ENCODE data around the gene ABCD1.
"Not testable (repeated sequence)": the region's sequence is repeated elsewhere in the genome, so short reads cannot be mapped to it uniquely, and the experiment has no call there.

ABCD1 gene

DNA sequence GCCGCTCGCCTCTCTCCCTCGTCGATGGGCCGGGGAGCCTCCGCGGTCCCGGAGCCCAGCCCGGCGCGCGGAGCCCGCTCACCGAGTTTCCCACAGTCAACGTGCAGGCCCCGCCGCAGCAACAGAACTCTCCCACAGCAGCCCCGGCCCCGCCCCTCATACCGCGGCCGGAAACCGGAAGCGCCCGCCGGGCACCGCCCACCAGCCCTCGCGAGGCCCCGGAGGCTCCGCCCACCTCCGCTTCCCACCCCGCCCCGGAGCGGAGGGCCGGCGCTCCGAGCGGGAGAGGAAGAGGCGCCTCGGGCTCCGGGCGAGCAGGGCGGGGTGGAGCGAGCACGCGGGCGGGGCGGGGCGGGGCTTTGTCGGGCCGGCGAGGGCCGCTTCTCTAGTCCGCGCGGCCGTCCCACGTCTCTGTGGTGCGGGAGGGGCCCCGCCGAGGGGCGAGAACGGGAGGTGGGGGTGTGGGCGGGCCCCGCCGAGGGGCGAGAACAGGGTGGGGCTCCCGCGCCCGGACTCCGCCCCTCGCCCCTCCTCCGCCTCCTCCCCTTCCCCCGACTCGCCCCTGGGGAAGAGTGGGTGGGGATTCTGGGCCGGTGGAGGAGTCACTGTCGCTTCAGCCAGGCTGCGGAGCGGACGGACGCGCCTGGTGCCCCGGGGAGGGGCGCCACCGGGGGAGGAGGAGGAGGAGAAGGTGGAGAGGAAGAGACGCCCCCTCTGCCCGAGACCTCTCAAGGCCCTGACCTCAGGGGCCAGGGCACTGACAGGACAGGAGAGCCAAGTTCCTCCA, at the start of gene ABCD1, which contains the start of gene BCAP31:
Gene ABCD1 (plus strand): TSS at position 605 of the 787 bp plus-strand sequence. CDS start 411 bp downstream, outside the sequence.
Gene BCAP31 (minus strand): TSS at position 136 of the 787 bp plus-strand sequence. CDS start 1,143 bp downstream, outside the sequence.
- DNase-seq (ENCODE audit: low read depth), result peak; percentile 81

DNA sequence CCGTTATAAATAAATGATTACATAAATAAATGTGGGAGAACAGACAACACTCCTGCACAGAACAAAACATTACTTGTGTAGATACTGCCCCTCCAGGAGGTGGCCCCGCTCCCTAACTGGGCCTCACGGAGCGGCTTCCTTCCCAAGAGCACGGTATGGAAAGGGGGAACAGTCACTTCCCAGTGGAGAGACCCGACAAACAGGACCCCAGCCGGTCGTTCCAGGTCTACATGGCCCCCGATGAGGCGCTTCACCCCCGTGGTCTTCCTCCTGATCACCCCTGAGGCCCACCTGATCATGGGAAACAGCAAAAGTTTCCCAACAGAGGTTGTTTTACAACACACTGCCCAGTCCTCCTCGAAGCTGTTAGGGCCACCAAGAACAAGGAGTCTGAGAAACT, 43.5 kb upstream of the ABCD1 start:
- no peak for DNase-seq (ENCODE audit: low read depth)

DNA sequence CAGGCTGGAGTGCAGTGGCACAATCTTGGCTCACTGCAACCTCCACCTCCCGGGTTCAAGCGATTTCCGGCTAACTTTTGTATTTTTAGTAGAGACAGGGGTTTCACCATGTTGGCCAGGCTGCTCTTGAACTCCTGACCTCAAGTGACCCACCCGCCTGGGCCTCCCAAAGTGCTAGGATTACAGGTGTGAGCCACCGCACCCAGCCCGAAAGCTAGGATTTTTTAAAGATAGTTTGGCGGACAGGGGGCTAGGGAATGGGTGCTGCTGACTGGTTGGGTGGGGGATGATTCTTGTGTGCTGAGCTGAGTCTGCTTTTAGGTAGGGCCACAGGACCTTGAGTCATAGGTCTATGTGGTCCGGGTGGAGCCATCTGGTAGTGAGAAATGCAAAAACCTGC, 41.2 kb upstream of the ABCD1 start:
- DNase-seq (ENCODE audit: low read depth), result not testable (repeated sequence)

DNA sequence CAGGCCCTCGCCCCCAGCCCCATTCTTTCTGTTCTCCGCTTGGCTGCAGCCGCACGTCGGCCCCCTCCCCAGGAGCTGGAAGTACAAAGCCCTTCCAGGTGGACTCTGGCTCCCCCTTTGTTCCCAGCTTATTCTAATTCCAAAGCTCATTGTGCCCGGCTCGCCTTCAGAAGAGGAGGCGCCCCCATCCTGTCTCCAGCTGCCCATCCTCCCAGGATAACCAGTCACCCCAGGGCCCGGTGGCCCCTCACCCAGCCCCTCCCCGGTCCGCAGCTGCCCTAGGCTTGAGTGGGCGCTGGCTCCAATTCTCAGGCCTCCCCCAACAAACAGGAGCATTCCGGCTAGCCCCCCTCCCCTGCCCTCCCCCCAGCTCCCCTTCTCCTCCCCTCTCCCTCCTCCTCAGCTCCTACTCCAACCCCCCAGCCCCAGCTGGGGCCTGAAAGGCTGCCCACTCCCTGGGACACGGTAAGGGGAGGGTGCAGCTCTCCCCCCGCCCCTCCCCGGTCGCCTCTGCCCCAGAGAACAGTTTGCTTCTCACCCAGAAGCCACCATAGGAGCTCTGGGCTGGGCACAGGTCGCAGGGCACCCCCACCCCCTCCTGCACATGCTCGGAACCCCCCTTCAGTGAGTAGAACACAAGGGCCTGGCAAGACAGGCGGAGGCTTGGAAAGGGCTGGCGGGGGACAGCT, 40.0 kb upstream of the ABCD1 start:
- DNase-seq (ENCODE audit: low read depth), result no peak

DNA sequence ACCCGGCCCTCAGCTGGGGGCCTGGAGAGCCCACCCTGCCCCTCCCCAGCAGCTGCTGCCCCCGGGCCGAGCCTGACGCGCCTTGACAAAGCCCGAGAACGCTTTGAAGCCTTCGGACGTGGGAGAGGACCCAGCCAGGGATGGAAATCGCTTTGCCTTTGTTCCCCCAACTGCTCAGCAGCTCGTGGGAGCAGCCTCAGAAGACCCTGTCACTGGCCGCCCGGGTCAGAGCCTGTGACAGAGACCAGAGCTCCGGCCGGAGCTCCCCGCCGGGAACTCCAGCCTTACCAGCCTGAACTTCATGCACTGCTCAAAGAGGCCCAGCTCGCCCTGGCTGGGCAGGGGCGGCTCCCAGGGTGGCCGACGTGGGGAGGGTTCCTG, 39.5 kb upstream of the ABCD1 start:
- DNase-seq (ENCODE audit: low read depth), result no peak

DNA sequence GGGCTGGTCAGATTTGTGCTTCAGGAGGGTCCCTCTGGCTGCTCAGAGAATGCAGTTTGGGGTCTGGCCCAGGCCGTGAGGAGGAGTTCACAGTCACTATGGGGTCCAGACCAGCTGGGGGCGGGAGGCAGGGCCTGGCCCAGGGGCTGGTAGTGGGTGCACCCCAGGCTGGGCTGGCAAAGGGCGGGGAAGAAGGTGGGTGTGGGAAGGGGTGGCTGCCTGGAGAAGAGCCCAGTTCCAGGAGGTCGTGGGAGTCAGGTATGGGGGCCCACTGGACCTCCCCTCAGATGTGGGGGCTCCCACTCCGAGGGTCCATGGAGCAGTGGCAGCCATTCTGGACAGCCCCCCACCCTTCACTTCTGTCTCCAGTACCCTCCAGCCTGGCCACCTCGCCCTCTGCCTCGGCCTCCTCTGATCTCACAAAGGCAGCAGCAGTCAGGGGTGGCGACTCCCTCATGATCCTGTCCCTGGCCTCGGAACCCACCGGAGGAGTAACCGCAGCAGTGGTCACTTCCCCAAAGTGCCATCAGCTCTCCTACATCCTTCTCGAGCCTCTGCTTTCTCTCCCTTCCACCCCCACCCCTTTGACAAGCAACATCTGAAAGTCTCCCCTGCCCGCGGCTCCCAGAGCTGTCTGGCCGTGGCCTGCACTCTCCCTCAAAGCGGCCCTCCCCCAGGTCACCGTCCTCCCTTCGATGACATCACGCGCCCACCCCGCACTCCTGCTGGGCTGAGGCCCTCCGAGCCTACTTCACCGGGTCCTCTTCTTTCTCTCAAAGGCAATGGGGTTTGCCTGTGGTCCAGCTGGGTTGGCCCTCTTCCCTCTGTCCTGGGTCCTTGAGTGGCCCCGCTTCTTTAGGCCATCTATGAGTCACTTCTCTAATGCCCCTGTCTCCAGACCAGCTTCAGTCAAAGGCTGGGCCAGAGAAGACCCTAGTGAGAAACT, 38.6 kb upstream of the ABCD1 start:
- DNase-seq (ENCODE audit: low read depth), result no peak

DNA sequence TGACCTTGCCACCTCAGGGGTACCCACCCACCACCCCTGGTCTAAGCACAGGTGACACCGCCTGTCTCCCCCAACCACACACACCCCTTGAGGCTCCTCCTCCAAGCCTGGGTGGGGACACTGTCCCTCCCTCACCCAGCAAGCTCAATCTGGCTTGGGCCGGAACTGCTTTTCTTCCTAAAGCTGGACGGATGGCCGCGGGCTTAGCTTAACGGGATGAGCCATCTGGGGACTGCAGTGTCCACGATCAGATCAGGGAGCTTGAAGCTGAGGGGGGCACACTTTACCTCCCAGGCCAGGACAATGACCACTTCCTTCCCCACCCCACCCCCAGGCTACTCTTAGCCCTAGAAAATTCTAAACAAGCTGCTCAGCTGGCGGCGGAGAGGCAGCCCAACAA, 37.9 kb upstream of the ABCD1 start:
- DNase-seq (ENCODE audit: low read depth), result no peak

DNA sequence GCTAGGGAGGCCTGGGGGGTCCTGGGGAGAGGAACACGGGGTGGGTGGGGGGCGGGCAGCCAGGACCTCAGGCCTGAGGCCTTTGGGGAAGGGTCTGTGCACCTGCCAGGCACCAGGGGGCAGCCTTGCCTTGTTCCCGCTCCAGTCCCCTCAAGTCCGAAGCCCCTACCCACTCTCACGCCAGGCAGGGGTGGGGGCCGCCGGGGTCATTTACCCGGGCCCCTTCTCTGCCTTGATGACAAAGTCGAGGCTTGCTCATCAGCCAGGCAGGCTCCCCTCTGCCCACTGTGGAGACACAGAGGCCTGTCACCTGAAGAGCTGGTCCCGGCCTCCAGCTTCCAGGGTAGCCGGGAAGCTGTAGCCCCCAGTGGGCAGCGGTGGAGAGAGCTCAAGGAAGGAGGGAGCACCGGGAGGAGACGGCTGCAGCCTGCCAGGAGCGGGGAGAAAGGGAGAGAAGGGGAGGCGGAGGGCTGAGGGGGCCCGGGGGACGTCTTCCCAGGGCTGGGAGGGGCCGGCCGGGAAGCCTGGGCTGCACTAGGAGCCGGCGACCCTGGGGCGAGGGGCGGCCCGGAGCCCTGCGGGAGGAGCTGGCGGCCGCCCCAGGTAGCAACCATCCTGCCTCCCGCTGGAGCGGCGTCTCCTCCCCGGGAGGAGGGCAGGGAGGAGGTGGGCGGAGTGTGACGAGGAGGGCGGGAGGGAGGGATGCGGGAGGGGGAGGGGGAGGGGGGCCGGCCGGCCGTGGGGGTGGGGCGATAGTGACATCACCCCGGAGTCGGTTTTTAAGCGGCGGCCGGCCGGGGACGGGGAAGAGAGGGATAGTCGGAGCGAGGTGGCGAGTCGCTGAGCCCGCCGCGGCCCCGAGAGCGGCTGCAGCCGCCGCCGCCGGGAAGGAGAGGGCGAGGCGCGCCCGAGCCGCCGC, 37.3 kb upstream of the ABCD1 start, which contains the start of gene SLC6A8:
Gene SLC6A8 (plus strand): TSS at position 806 of the 919 bp plus-strand sequence. CDS start 649 bp downstream, outside the sequence.
- peak; percentile 33 for DNase-seq (ENCODE audit: low read depth)

DNA sequence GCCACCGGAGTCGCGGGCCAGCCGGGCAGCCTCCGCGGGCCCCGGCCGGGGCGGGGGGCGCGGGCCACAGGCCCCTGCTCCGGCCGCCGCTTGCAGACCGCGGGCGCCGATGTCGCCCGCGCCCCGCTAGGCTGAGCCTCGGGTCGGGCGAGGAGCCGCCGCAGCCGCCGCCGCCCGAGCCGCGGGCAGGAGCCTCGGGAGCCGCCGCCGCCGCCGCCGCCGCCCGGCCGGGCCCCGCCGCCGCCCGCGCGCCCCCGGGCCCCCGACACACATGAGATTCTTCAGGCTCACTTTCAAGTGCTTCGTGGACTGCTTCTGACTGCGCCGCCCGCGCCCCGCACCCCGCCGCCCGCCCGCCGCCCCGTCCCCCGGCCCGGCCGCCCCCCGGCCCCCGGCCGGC, 36.6 kb upstream of the ABCD1 start:
- DNase-seq (ENCODE audit: low read depth), result no peak

DNA sequence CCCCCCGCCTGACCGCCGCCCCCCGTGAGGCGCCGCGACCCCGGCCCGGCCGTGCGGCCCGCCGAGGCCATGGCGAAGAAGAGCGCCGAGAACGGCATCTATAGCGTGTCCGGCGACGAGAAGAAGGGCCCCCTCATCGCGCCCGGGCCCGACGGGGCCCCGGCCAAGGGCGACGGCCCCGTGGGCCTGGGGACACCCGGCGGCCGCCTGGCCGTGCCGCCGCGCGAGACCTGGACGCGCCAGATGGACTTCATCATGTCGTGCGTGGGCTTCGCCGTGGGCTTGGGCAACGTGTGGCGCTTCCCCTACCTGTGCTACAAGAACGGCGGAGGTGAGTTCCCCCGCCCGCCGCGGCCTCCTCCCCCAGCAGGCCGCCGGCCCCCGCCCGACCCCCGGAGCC, 36.1 kb upstream of the ABCD1 start:
- no peak for DNase-seq (ENCODE audit: low read depth)

DNA sequence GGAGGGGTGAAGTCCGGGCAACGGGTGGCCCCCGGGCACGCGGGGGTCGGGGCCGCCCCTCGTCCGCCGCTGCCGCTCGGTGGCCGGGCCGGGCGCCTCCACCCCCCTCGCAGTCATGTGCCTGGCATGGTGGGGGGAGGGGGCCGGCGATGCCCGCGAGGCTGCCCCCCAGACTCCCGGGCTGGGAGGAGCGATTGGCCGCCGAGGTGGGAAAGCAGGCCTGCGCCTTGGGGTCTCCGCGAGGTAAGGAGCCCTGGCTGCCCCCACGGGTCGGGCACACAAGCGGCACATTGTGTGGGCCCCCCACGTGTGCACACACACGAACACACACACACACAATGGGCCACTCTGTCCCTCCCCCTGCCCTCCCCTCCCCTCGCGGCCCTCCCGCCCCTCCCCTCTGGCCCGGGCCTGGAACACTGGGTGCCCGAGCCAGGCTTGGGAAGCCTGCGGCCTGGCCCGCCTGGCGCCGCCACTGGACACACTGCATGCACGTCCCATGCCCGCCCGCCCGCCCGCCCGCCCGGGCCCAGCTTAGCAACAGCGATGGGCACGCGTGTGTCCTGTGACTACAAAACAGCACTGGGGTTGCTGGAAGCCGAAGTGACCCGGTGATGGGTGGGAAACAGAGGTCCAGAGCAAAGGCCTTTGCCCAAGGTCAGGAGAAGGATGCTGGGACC, 35.6 kb upstream of the ABCD1 start:
- DNase-seq (ENCODE audit: low read depth), result no peak

DNA sequence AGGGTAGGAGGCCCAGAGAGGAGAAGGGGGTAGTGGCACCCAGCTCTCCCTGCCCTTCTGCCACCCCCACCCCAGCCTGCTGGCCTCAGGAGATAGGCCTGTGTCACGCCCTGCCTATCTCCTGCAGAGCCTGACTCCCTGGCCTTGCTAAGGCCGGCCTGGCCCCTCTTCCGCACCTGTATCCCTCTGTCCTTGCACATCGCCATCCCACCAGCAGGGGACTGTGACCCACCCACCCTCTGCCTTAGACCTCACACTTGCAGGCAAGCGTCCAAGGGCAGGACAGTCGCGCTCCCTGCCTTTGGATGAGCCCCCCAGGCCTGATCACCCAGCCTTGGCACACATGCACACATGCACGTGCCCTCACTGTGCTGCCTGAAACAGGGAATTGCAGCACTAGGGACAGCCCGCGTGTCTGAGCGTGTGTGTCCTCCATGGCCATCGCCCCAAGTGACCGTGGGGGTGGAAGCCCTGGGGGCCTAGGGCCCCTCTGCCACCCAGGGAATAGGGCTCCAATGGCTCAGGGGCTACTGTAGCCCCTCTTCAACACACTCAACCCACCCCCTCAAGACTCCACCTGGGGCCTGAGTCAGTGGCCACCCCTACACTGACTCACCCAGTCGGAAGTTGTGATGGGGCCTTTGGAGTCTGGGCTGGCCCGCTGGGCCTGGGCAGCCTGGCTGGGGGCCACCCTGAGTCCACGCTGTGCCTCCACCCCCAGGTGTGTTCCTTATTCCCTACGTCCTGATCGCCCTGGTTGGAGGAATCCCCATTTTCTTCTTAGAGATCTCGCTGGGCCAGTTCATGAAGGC, 34.8 kb upstream of the ABCD1 start:
- DNase-seq (ENCODE audit: low read depth), result no peak

DNA sequence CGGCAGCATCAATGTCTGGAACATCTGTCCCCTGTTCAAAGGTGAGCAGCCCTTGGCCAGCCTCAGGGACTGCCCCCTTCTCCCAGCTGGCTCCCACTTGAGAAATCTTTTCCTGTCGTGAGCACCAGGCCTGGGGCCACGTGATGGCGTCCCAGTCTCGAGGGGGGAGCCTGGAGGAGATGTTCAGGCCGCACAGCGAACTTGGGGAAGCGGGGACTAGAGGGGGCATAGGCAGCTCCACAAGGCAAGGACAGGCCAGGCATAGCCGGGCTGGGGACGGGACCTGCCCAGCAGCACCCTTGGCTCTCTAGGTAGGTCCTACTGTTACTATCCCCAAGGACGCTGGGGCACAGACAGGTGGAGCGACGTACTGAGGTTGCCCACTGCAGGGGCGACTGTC, 34.2 kb upstream of the ABCD1 start:
- no peak for DNase-seq (ENCODE audit: low read depth)

DNA sequence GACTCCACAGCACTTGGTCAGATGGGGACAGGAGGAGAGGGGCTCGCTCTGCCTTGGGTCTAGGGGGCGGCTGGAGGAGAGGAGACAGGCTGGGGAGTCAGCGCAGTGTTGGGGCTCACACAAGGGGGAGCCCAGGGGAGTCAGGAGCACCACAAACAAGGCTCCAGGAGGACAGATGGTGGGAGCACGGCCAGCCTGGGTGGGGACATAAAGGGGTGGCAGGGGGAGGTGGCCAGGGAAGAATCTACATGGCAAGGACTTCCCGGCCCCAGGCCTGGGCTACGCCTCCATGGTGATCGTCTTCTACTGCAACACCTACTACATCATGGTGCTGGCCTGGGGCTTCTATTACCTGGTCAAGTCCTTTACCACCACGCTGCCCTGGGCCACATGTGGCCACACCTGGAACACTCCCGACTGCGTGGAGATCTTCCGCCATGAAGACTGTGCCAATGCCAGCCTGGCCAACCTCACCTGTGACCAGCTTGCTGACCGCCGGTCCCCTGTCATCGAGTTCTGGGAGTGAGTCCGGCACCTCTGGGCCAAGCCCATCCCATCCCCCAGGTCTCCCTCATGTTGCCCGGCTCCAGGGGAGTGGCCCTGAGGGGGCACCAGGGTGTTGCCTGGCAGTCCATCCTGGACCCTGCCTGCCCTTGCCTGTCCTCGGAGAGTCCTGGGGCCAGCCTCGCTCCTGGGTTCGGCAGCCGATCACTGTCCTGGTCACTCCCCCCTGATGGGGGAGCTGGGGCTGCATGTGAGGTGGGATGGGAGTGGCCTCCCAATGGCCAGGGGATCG, 33.4 kb upstream of the ABCD1 start:
- not testable (repeated sequence) for DNase-seq (ENCODE audit: low read depth)

DNA sequence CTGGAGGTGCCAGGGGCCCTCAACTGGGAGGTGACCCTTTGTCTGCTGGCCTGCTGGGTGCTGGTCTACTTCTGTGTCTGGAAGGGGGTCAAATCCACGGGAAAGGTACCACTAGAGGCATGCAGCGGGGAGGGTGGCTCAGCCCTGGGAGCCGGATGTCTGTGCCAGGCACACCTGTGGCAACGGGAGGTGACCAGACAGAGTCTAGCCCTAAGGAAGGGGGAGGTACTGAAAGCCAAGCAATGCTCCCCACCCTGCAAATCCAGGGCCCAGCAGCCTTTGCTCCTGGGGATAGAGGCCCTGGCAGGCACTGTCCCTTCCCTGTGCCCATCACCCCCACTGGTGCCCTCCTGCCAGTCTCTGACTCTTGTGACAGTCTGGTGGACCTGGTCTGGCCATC, 32.7 kb upstream of the ABCD1 start:
- no peak for DNase-seq (ENCODE audit: low read depth)

DNA sequence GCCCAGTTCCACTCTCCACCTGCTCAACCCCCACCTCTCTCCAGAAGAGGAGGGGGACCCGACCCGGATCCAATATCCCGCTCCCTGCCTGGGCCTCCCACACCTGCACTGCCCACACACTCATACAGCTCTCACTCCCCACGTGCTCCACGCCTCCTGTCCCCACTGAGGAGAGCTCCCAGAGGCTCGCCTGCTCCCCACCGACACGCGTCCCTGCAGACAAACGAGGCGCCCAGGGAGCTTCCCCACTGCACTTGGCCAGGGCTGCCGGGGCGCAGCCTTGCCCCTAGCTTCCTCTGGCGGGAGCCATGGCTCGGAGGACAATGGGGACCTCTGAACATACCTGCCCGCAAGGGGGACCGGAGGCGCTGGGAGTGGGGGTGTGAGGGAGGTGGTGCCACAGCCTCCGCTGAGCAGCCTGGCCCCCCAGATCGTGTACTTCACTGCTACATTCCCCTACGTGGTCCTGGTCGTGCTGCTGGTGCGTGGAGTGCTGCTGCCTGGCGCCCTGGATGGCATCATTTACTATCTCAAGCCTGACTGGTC, 32.0 kb upstream of the ABCD1 start:
- no peak for DNase-seq (ENCODE audit: low read depth)

DNA sequence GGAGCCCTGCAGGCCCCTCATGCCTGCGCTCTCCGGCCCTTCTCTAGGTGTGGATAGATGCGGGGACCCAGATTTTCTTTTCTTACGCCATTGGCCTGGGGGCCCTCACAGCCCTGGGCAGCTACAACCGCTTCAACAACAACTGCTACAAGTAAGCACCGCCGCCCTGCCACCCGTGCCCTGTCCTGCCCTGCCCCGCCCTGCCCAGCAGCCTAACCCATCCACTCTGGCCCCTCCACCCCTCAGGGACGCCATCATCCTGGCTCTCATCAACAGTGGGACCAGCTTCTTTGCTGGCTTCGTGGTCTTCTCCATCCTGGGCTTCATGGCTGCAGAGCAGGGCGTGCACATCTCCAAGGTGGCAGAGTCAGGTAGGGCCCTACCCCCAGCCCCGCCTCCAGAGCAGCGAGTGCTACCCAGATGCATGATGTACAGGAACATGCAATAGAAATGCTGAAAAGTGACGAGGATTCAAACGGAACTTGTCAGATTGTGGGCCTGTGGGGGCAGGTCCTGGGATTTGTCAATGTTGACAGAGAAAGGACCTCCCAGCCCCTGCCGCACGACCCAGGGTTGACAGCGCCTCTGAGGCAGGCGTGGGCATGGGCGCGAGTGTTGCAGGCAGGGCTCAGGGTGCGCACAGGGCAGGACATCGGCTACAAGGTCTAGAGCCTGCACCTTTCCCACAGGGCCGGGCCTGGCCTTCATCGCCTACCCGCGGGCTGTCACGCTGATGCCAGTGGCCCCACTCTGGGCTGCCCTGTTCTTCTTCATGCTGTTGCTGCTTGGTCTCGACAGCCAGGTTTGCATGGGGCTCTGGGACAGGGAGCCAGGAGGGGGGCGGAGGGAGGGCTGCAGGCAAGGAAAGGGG, 31.2 kb upstream of the ABCD1 start:
- DNase-seq (ENCODE audit: low read depth), result no peak

All from iris pigment epithelial cell (primary cell).